Measurements from ENCODE around the gene EXOSC9.

DNA sequence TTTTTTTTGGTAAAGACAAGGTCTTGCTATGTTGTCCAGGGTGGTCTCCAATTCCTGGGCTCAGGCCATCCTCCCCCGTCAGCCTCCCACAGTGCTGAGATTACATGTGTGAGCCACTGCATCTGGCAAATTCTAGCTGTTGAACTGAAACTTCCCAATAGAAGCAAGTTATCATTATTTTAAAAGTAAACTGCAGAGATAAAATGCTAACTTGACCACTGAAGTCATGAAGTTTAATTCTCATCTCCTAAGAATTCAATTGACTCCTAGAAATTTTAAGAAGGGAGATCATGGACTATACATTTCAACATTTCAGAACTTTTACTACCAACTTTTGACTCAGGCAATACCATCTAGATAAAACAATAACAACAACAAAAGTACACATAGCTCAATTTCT lies 11.7 kb upstream of the EXOSC9 start:
- TF ChIP-seq SUZ12 (IDR thresholded peaks at IDR 0.05; ENCODE audit: low read length), result no peak
- no peak for TF ChIP-seq ASH2L (IDR thresholded peaks at IDR 0.05; ENCODE audit: low read length)
- TF ChIP-seq RAD21 (IDR thresholded peaks at IDR 0.05 in 1 of 2, conservative IDR thresholded peaks at IDR 0.05 in 1 of 2; ENCODE audit: low read depth in 2 of 2, low read length in 2 of 2), result no peak
- no peak for TF ChIP-seq RXRA (IDR thresholded peaks at IDR 0.05; ENCODE audit: insufficient read depth, low read depth, low read length)
- TF ChIP-seq CBX5 (IDR thresholded peaks at IDR 0.05; ENCODE audit: low read depth, low read length), result no peak
- no peak for TF ChIP-seq SIN3A (conservative IDR thresholded peaks at IDR 0.05 in 1 of 2, IDR thresholded peaks at IDR 0.05 in 1 of 2; ENCODE audit: low read depth in 1 of 2, low read length in 2 of 2)
- TF ChIP-seq POLR2AphosphoS5 (IDR thresholded peaks at IDR 0.05; ENCODE audit: low read depth, low read length), result no peak
- no peak for TF ChIP-seq PHF8 (conservative IDR thresholded peaks at IDR 0.05; ENCODE audit: low read depth, low read length)
- TF ChIP-seq HDAC2 (IDR thresholded peaks at IDR 0.05; ENCODE audit: borderline replicate concordance in 1 of 2, low read depth in 2 of 2, low read length in 2 of 2), result no peak

Data from H1 (cell line).